IMR-90 (cell line): Measurements from ENCODE around the gene DPPA3. TPM values are rescaled to one million over a fixed set of nuclear protein-coding genes. Genes with fewer than 3 reads are reported as not detected.

Experiments
- ATAC-seq: fragments of 200-7000 bp; cut with Tn5 transposase; 2 replicates; pipeline ENCODE4 v1.9.1; 2020; ENCODE audit warnings: low read depth, mild to moderate bottlenecking, moderate library complexity
- BruUV-seq: library from RNA; stranded (reverse); fragments of 400-500 nt; replicated peaks from 2 replicates; lab custom pipeline; 2021; lab: Mats Ljungman, UMichigan
- CTCF ChIA-PET: fragments of 300-600 bp; formaldehyde crosslinking; extraction: SDS; loops from one replicate; lab custom pipeline; 2021; ENCODE audit warnings: antibody characterized with exemption; lab: Yijun Ruan, JAX
- POLR2A ChIA-PET: fragments of 300-600 bp; sonication (Branson Sonifier 250); formaldehyde crosslinking; loops from one replicate; lab custom pipeline; 2022; ENCODE audit warnings: antibody characterized with exemption; ENCODE audit not compliant: unreplicated experiment; lab: Charles Lee
- DNase-seq: peaks from one replicate; pipeline ENCODE4 v3.0.0; 2013
- H2AFZ ChIP-seq: replicated peaks from 2 replicates; pipeline ENCODE3; 2013; ENCODE audit warnings: low read length, mild to moderate bottlenecking; ENCODE audit not compliant: poor library complexity
- H2AK5ac ChIP-seq: 2 replicates; pipeline ENCODE4 v1.6.1; 2013; ENCODE audit warnings: low read depth, low read length, inconsistent platforms
- H2AK9ac ChIP-seq: replicated peaks from 2 replicates; pipeline ENCODE3; 2013; ENCODE audit warnings: mild to moderate bottlenecking, low read depth, low read length, moderate library complexity; ENCODE audit not compliant: poor library complexity
- H2BK120ac ChIP-seq: 2 replicates; pipeline ENCODE4 v1.6.1; 2013; ENCODE audit warnings: low read depth, low read length, inconsistent platforms
- H2BK15ac ChIP-seq: 3 replicates; pipeline ENCODE4 v1.6.1; 2013; ENCODE audit warnings: low read depth, low read length, inconsistent platforms
- H2BK20ac ChIP-seq: 2 replicates; pipeline ENCODE4 v1.6.1; 2013; ENCODE audit warnings: low read depth, mild to moderate bottlenecking, inconsistent platforms, low read length, moderate library complexity
- H2BK5ac ChIP-seq: 2 replicates; pipeline ENCODE4 v1.6.1; 2013; ENCODE audit warnings: mild to moderate bottlenecking, low read depth, low read length, inconsistent platforms; ENCODE audit not compliant: poor library complexity, severe bottlenecking
- H3K14ac ChIP-seq: replicated peaks from 2 replicates; pipeline ENCODE4 v1.6.1; 2013; ENCODE audit warnings: low read depth, low read length, inconsistent platforms
- H3K18ac ChIP-seq: 2 replicates; pipeline ENCODE4 v1.6.1; 2013; ENCODE audit warnings: low read depth, low read length, control low read depth
- H3K23ac ChIP-seq: 2 replicates; pipeline ENCODE4 v1.6.1; 2013; ENCODE audit warnings: low read depth, low read length, inconsistent platforms
- H3K27ac ChIP-seq: 2 replicates; pipeline ENCODE4 v1.5.1; 2013; ENCODE audit warnings: mild to moderate bottlenecking, control low read depth, low read length; ENCODE audit not compliant: insufficient read depth
- H3K27me3 ChIP-seq: 2 replicates; pipeline ENCODE4 v1.6.1; 2013; ENCODE audit warnings: low read length; ENCODE audit not compliant: control insufficient read depth, insufficient read depth
- H3K36me3 ChIP-seq: 2 replicates; pipeline ENCODE4 v1.6.1; 2013; ENCODE audit warnings: low read length, mixed read lengths; ENCODE audit not compliant: control insufficient read depth, insufficient read depth
- H3K4ac ChIP-seq: 2 replicates; pipeline ENCODE4 v1.6.1; 2013; ENCODE audit warnings: low read depth, low read length, inconsistent platforms
- H3K4me1 ChIP-seq: 2 replicates; pipeline ENCODE4 v1.6.1; 2013; ENCODE audit warnings: low read length, mixed read lengths; ENCODE audit not compliant: control insufficient read depth, insufficient read depth
- H3K4me2 ChIP-seq: 2 replicates; pipeline ENCODE4 v1.6.1; 2013; ENCODE audit warnings: low read depth, mild to moderate bottlenecking, control low read depth, low read length, moderate library complexity
- H3K4me3 ChIP-seq: 2 replicates; pipeline ENCODE4 v1.5.1; 2013; ENCODE audit warnings: low read depth, mild to moderate bottlenecking, control low read depth, low read length, moderate library complexity; ENCODE audit not compliant: insufficient read depth
- H3K56ac ChIP-seq: 2 replicates; pipeline ENCODE4 v1.6.1; 2013; ENCODE audit warnings: low read length, inconsistent platforms; ENCODE audit not compliant: insufficient read depth; ENCODE audit errors: extremely low read depth
- H3K79me1 ChIP-seq, 2 experiments: 2 replicates each; pipeline ENCODE4 v1.6.1; 2013; ENCODE audit warnings: low read length in 2 of 2, inconsistent platforms in 1 of 2, low read depth in 1 of 2
- H3K9ac ChIP-seq: 2 replicates; pipeline ENCODE4 v1.6.1; 2013; ENCODE audit warnings: low read depth, low read length, control low read depth
- H3K9me1 ChIP-seq: 2 replicates; pipeline ENCODE4 v1.6.1; 2013; ENCODE audit warnings: low read length, inconsistent platforms; ENCODE audit not compliant: insufficient read depth
- H3K9me3 ChIP-seq: 2 replicates; pipeline ENCODE4 v1.6.1; 2013; ENCODE audit warnings: low read length; ENCODE audit not compliant: control insufficient read depth, insufficient read depth
- H4K20me1 ChIP-seq: 2 replicates; pipeline ENCODE4 v1.6.1; 2013; ENCODE audit warnings: low read length, inconsistent platforms; ENCODE audit not compliant: insufficient read depth
- H4K5ac ChIP-seq: 2 replicates; pipeline ENCODE4 v1.6.1; 2013; ENCODE audit warnings: mild to moderate bottlenecking, low read depth, low read length, control low read depth
- H4K8ac ChIP-seq, 2 experiments: 2 replicates each; pipeline ENCODE4 v1.6.1; 2013; ENCODE audit warnings: low read depth in 2 of 2, low read length in 2 of 2, control low read depth in 1 of 2, inconsistent platforms in 1 of 2
- H4K91ac ChIP-seq: 2 replicates; pipeline ENCODE4 v1.6.1; 2013; ENCODE audit warnings: low read depth, low read length, inconsistent platforms; ENCODE audit not compliant: insufficient read depth
- BHLHE40 ChIP-seq: fragments of 150-350 bp; IDR thresholded peaks from 2 replicates; pipeline ENCODE4 v1.6.1; 2016; ENCODE audit warnings: mild to moderate bottlenecking, low read depth, low read length
- CEBPB ChIP-seq: IDR thresholded peaks from 2 replicates; pipeline ENCODE4 v1.6.1; 2012; ENCODE audit warnings: low read depth, low read length, improper control_type of control experiment
- CHD1 ChIP-seq: IDR thresholded peaks from 2 replicates; pipeline ENCODE4 v1.6.1; 2012; ENCODE audit warnings: low read depth, low read length, improper control_type of control experiment
- FOS ChIP-seq: fragments of 150-350 bp; IDR thresholded peaks from 2 replicates; pipeline ENCODE4 v1.6.1; 2016; ENCODE audit warnings: low read depth, low read length
- MAFK ChIP-seq: IDR thresholded peaks from 2 replicates; pipeline ENCODE4 v1.6.1; 2012; ENCODE audit warnings: low read depth, low read length, improper control_type of control experiment
- MAZ ChIP-seq: IDR thresholded peaks from 2 replicates; pipeline ENCODE4 v1.6.1; 2012; ENCODE audit warnings: low read depth, mild to moderate bottlenecking, low read length, improper control_type of control experiment, moderate library complexity, borderline replicate concordance
- MXI1 ChIP-seq: IDR thresholded peaks from 2 replicates; pipeline ENCODE4 v1.6.1; 2012; ENCODE audit warnings: low read depth, mild to moderate bottlenecking, low read length, moderate library complexity, borderline replicate concordance
- NFE2L2 ChIP-seq: fragments of 150-350 bp; IDR thresholded peaks from 2 replicates; pipeline ENCODE4 v1.6.1; 2016; ENCODE audit warnings: low read depth, mild to moderate bottlenecking, low read length
- POLR2A ChIP-seq: IDR thresholded peaks from 2 replicates; pipeline ENCODE4 v1.6.1; 2012; ENCODE audit warnings: mild to moderate bottlenecking, low read depth, low read length
- RAD21 ChIP-seq: IDR thresholded peaks from 2 replicates; pipeline ENCODE4 v1.6.1; 2012; ENCODE audit warnings: low read length, improper control_type of control experiment
- RCOR1 ChIP-seq: IDR thresholded peaks from 2 replicates; pipeline ENCODE4 v1.6.1; 2012; ENCODE audit warnings: mild to moderate bottlenecking, low read length, improper control_type of control experiment; ENCODE audit not compliant: insufficient replicate concordance
- RFX5 ChIP-seq: IDR thresholded peaks from 2 replicates; pipeline ENCODE4 v1.8.0; 2012; ENCODE audit warnings: low read depth, mild to moderate bottlenecking, low read length, moderate library complexity
- SMC3 ChIP-seq: fragments of 150-350 bp; IDR thresholded peaks from 2 replicates; pipeline ENCODE4 v1.6.1; 2016; ENCODE audit warnings: low read depth, mild to moderate bottlenecking, antibody characterized with exemption, low read length, moderate library complexity
- WGBS, 2 experiments: methylation state at CpG; one replicate each; pipeline versions ENCODE4 v1.1.5 to v1.1.7; 2013; ENCODE audit warnings: missing lambda C conversion rate in 2 of 2; ENCODE audit not compliant: insufficient read length in 1 of 2; ENCODE audit errors: extremely low coverage in 2 of 2; 5-methylcytosine and 5-hydroxymethylcytosine counted together
- dilution Hi-C: fragments of 300-500 bp; cut with HindIII; formaldehyde crosslinking; loops from one replicate; pipeline ENCODE4 v1.14.3; 2018; ENCODE audit warnings: low sequenced_read_pairs; ENCODE audit not compliant: unreplicated experiment
- in situ Hi-C: fragments of 300-500 bp; cut with MboI; formaldehyde crosslinking; loops from 3 replicates; pipeline ENCODE4 v1.14.3; 2019; ENCODE audit warnings: low sequenced_read_pairs, inconsistent platforms, mixed read lengths
- intact Hi-C: fragments of 100-400 bp; cut with micrococcal nuclease; formaldehyde crosslinking; loops from 2 replicates; pipeline ENCODE4 v1.10.0; 2022
- polyA plus RNA-seq, 3 experiments: library from polyadenylated mRNA; depleted of rRNA; stranded (reverse); fragments of >200 nt; gene quantifications; 2 replicates each; pipeline ENCODE4 v1.2.3, GENCODE V29; 2012; ENCODE audit warnings: low replicate concordance in 1 of 3
- total RNA-seq: library from RNA; depleted of rRNA; stranded (reverse); fragments of >200 nt; gene quantifications from 2 replicates; pipeline ENCODE4 v1.2.3, GENCODE V29; 2012
- TF ChIP-seq, protein P1 (sequence below): fragments of 150-350 bp; IDR thresholded peaks from 2 replicates; pipeline ENCODE4 v1.6.1; 2017; ENCODE audit warnings: mild to moderate bottlenecking, antibody characterized with exemption, low read length, low read depth
- TF ChIP-seq, protein P2 (sequence below): fragments of 150-350 bp; IDR thresholded peaks from 2 replicates; pipeline ENCODE4 v1.6.1; 2016; ENCODE audit warnings: low read depth, mild to moderate bottlenecking, low read length, moderate library complexity, borderline replicate concordance
- TF ChIP-seq, protein P3 (sequence below): conservative IDR thresholded peaks from 2 replicates; pipeline ENCODE4 v1.5.1; 2012; ENCODE audit warnings: mild to moderate bottlenecking, low read depth, low read length, improper control_type of control experiment

DPPA3 gene
- total and polyA plus RNA-seq, 2 of the 4 experiments (the other 2 are of a cell fraction): not detected

DNA sequence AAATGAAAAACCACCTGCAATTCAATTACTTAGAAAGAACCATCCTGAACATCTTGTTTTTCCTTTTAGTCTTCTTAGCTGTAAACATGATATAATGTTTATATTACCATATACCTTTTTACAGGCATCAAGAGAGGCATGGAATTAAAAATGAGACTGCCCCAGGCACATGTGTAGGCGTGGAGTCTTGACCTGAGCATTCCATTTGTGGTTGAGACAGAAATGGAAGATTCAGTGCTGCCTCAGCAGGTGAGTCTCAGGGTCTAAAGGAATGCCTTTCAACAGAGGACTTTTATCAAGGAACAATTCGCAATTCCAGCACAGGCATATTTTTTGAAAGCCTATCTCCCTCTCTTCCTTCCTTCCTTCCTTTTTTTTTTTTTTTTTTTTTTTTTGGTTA lies 45.8 kb downstream of the DPPA3 start:
- Histone ChIP-seq H3K56ac (no peak overlapping the region), H3K9ac (no peak overlapping the region), H2BK15ac (no peak overlapping the region), H3K27me3 (no peaks in the 10 kb centered on the region), H3K36me3 (no peaks in the 10 kb centered on the region), H2AK9ac (no peak overlapping the region), H2BK5ac (no peak overlapping the region), H3K27ac (no peak overlapping the region), H3K4me1 (no peaks in the 10 kb centered on the region), H3K9me1 (no peaks in the 10 kb centered on the region), H4K5ac (no peak overlapping the region), H4K8ac (no peak overlapping the region), H3K4ac (no peak overlapping the region), H3K4me3 (no peak overlapping the region), H2AFZ (no peak overlapping the region), H2AK5ac (no peak overlapping the region), H3K79me1 (no peaks in the 10 kb centered on the region), H3K23ac (no peak overlapping the region), H3K14ac (no peak overlapping the region), H2BK20ac (no peak overlapping the region), H3K9me3 (peaks cover 2% of the 10 kb centered on the region), H3K18ac (no peak overlapping the region), H3K4me2 (no peak overlapping the region), H4K20me1 (no peaks in the 10 kb centered on the region), H4K91ac (no peak overlapping the region), H2BK120ac (no peak overlapping the region)
- ChIA-PET POLR2A (no interaction called here), CTCF (no interaction called here)
- dilution Hi-C loops: no loop called here
- ATAC-seq (no peak), DNase-seq (no peak)
- intact Hi-C loops: no loop called here
- 0% methylated on average over 1 of the region's 2 CpGs; no CpG with 5 or more reads in 1 of the 2 experiments for WGBS, 2 experiments
- BruUV-seq: no TSS peak
- no peak for TF ChIP-seq CEBPB
- TF ChIP-seq, protein P1, sequence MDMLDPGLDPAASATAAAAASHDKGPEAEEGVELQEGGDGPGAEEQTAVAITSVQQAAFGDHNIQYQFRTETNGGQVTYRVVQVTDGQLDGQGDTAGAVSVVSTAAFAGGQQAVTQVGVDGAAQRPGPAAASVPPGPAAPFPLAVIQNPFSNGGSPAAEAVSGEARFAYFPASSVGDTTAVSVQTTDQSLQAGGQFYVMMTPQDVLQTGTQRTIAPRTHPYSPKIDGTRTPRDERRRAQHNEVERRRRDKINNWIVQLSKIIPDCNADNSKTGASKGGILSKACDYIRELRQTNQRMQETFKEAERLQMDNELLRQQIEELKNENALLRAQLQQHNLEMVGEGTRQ: no peak
- TF ChIP-seq, protein P2, sequence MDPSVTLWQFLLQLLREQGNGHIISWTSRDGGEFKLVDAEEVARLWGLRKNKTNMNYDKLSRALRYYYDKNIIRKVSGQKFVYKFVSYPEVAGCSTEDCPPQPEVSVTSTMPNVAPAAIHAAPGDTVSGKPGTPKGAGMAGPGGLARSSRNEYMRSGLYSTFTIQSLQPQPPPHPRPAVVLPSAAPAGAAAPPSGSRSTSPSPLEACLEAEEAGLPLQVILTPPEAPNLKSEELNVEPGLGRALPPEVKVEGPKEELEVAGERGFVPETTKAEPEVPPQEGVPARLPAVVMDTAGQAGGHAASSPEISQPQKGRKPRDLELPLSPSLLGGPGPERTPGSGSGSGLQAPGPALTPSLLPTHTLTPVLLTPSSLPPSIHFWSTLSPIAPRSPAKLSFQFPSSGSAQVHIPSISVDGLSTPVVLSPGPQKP: no peak
- TF ChIP-seq MAFK: no peak
- no peak for TF ChIP-seq BHLHE40
- TF ChIP-seq RAD21: no peak
- no peak for TF ChIP-seq RFX5
- TF ChIP-seq MXI1: no peak
- no peak for TF ChIP-seq POLR2A
- no peak for TF ChIP-seq RCOR1
- no peak for TF ChIP-seq NFE2L2
- TF ChIP-seq, protein P3, sequence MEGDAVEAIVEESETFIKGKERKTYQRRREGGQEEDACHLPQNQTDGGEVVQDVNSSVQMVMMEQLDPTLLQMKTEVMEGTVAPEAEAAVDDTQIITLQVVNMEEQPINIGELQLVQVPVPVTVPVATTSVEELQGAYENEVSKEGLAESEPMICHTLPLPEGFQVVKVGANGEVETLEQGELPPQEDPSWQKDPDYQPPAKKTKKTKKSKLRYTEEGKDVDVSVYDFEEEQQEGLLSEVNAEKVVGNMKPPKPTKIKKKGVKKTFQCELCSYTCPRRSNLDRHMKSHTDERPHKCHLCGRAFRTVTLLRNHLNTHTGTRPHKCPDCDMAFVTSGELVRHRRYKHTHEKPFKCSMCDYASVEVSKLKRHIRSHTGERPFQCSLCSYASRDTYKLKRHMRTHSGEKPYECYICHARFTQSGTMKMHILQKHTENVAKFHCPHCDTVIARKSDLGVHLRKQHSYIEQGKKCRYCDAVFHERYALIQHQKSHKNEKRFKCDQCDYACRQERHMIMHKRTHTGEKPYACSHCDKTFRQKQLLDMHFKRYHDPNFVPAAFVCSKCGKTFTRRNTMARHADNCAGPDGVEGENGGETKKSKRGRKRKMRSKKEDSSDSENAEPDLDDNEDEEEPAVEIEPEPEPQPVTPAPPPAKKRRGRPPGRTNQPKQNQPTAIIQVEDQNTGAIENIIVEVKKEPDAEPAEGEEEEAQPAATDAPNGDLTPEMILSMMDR: no peak
- TF ChIP-seq MAZ: no peak
- no peak for TF ChIP-seq CHD1
- TF ChIP-seq FOS: no peak
- TF ChIP-seq SMC3: no peak
- in situ Hi-C loops: no loop called here
